Spleen (tissue), 11 donors: Measurements from ENCODE around the gene ART1. TPM values are rescaled to one million over a fixed set of nuclear protein-coding genes. Genes with fewer than 3 reads are reported as not detected.

Source experiments
- DNase-seq: peaks from one replicate; pipeline ENCODE4 v3.0.0-alpha.2; 2020
- H3K27ac ChIP-seq, 8 donors: fragments of 200-600 bp; sonication (generic) in 7 of 8; 1 replicate in 4 of 8; 2 replicates in 4 of 8; pipeline versions ENCODE4 v1.5.0 to v1.8.0; 2016 to 2021; ENCODE audit warnings: inconsistent platforms in 4 of 8, mild to moderate bottlenecking in 4 of 8, moderate library complexity in 1 of 8
- H3K27me3 ChIP-seq, 7 donors: fragments of 200-600 bp; sonication (generic) in 6 of 7; replicated peaks in 1 of 7; 1 replicate in 4 of 7; 2 replicates in 3 of 7; pipeline versions ENCODE4 v1.5.0 to v1.8.0; 2016 to 2021; ENCODE audit warnings: inconsistent platforms in 3 of 7, mild to moderate bottlenecking in 1 of 7
- H3K36me3 ChIP-seq, 6 donors: fragments of 200-600 bp; sonication (generic) in 5 of 6; 1 replicate in 4 of 6; 2 replicates in 2 of 6; pipeline versions ENCODE4 v1.5.0 to v1.8.0; 2016 to 2021; ENCODE audit warnings: inconsistent platforms in 2 of 6
- H3K4me1 ChIP-seq, 6 donors: fragments of 200-600 bp; sonication (generic) in 5 of 6; 1 replicate in 3 of 6; 2 replicates in 3 of 6; pipeline versions ENCODE4 v1.5.0 to v1.8.0; 2016 to 2021; ENCODE audit warnings: inconsistent platforms in 3 of 6
- H3K4me3 ChIP-seq, 8 donors: fragments of 200-600 bp; sonication (generic) in 7 of 8; 1 replicate in 4 of 8; 2 replicates in 4 of 8; pipeline versions ENCODE4 v1.5.0 to v1.8.0; 2016 to 2021; ENCODE audit warnings: inconsistent platforms in 4 of 8, mild to moderate bottlenecking in 4 of 8, moderate library complexity in 2 of 8
- H3K9me3 ChIP-seq, 8 donors: fragments of 200-600 bp; sonication (generic) in 7 of 8; 1 replicate in 4 of 8; 2 replicates in 4 of 8; pipeline versions ENCODE4 v1.5.0 to v1.8.0; 2016 to 2021; ENCODE audit warnings: inconsistent platforms in 4 of 8
- CTCF ChIP-seq, 11 experiments: fragments of 200-600 bp in 7 of 11; fragments of 450-650 bp in 4 of 11; sonication (generic) in 4 of 11; IDR thresholded peaks in 8 of 11; conservative IDR thresholded peaks in 3 of 11; 1 replicate in 7 of 11; 2 replicates in 4 of 11; pipeline versions ENCODE4 v1.4.0 to v1.8.0; 2016 to 2021; ENCODE audit warnings: antibody characterized with exemption in 11 of 11, inconsistent platforms in 4 of 11, mild to moderate bottlenecking in 1 of 11
- POLR2A ChIP-seq, 3 donors: fragments of 450-650 bp; IDR thresholded peaks; one replicate each; pipeline ENCODE4 v1.5.1; 2017; ENCODE audit warnings: antibody characterized with exemption in 3 of 3, mild to moderate bottlenecking in 1 of 3
- POLR2AphosphoS5 ChIP-seq, 3 donors: sonication (generic); formaldehyde crosslinking; IDR thresholded peaks; one replicate each; pipeline ENCODE4 v1.5.1; 2017; ENCODE audit warnings: antibody characterized with exemption in 3 of 3
- WGBS, 5 donors: extraction: QIAGEN DNeasy Blood & Tissue Kit in 3 of 5; methylation state at CpG; one replicate each; pipeline versions ENCODE4 v1.1.5 to v1.1.7; 2013 to 2018; 5-methylcytosine and 5-hydroxymethylcytosine counted together
- intact Hi-C: fragments of 100-400 bp; cut with DNase I; formaldehyde crosslinking; loops from one replicate; pipeline ENCODE4 v1.15.0; 2023; ENCODE audit warnings: low total_unique reads
- polyA plus RNA-seq, 3 donors: library from polyadenylated mRNA; stranded (reverse); fragments of 200-250 nt; gene quantifications; one replicate each; pipeline ENCODE4 v1.2.1, GENCODE V29; 2013
- total RNA-seq, 7 donors: library from RNA; depleted of rRNA in 3 of 7; stranded (reverse); fragments of >200 nt in 3 of 7; fragmentation: NEBNext Ultra II Directional in 4 of 7; extraction: Animal tissue kit (Norgen Biotek cat#: 25700) in 4 of 7; gene quantifications; one replicate each; pipeline versions ENCODE4 v1.1.0 to v1.2.1, GENCODE V29; 2016 to 2021
- donor health status: healthy with polysubstance abuse.
- donor health status: DM: no; HTN: no; CAD: no; lungs with moderate emphysema.
- donor health status: DM: no; HTN: no; CAD: no.
- donor health status: Bipolar disorder and iron deficiency.
- donor health status: healthy.
- donor health status: DM: no; HTN: no; CAD: no.
- donor health status: DM: yes; HTN: yes; CAD: no.

The ART1 gene
- total and polyA plus RNA-seq, 10 donors, result not detected

DNA sequence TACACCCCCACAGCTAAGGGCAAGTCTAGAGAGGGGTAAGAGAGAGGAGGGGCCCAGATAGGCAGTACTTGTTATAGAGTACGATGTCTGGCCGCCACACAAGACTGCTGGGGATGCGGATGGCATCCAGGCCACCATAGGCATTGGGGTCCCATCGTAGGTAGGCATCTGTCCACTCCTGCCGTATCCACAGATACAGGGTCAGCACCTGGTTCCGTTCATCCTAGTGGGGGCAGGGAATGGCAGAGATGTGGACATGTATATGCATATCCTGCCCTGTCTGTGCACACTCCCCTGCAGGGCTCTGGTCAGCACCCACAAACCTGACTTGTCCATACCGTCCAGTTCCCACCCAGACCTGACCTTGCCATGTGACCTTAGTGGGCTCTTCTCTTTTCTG lies 24.2 kb downstream of the ART1 start:
- no peak overlapping the region for H3K4me3 ChIP-seq
- no peaks in the 10 kb centered on the region for H3K27me3 ChIP-seq
- intact Hi-C loops, result no loop called here
- WGBS, 5 donors, result 93 to 98% (median 95%) methylated on average over 7 of the region's 7 CpGs
- H3K9me3 ChIP-seq, result no peaks in the 10 kb centered on the region
- no peak for TF ChIP-seq CTCF (IDR thresholded peaks at IDR 0.05 in 8 of 11, conservative IDR thresholded peaks at IDR 0.05 in 3 of 11)
- no peak for TF ChIP-seq POLR2AphosphoS5 (IDR thresholded peaks at IDR 0.05)
- H3K4me1 ChIP-seq, result no peaks in the 10 kb centered on the region
- no peak for DNase-seq
- no peak overlapping the region for H3K27ac ChIP-seq
- H3K36me3 ChIP-seq, result peaks cover 0 to 100% (median 91%) of the 10 kb centered on the region in 6 donors

GRCh38 chr11:3669742-3670183 lies 24.8 kb downstream of the ART1 start:
- Histone ChIP-seq H3K4me3 (no peak overlapping the region), H3K4me1 (no peaks in the 10 kb centered on the region), H3K27me3 (no peaks in the 10 kb centered on the region), H3K27ac (no peak overlapping the region), H3K36me3 (peaks cover 0 to 100% (median 94%) of the 10 kb centered on the region in 6 donors), H3K9me3 (no peaks in the 10 kb centered on the region)
- intact Hi-C loops, result no loop called here
- 88 to 96% (median 93%) methylated on average over 4 to 5 of the region's 5 CpGs for WGBS, 5 donors
- no peak for TF ChIP-seq POLR2AphosphoS5 (IDR thresholded peaks at IDR 0.05)
- TF ChIP-seq POLR2A (IDR thresholded peaks at IDR 0.05), result no peak
- TF ChIP-seq CTCF (IDR thresholded peaks at IDR 0.05 in 8 of 11, conservative IDR thresholded peaks at IDR 0.05 in 3 of 11), result no peak
- DNase-seq, result no peak

- H3K4me3 ChIP-seq, result no peak within 1 kb of the TSS
- H3K27me3 ChIP-seq, result no peaks in the 10 kb centered on the region
- H3K4me1 ChIP-seq, result no peaks in the 10 kb centered on the region
- TF ChIP-seq CTCF (IDR thresholded peaks at IDR 0.05 in 8 of 11, conservative IDR thresholded peaks at IDR 0.05 in 3 of 11) (no peak), POLR2AphosphoS5 (IDR thresholded peaks at IDR 0.05) (no peak), POLR2A (IDR thresholded peaks at IDR 0.05) (no peak)
- no peak for DNase-seq
- H3K27ac ChIP-seq, result no peak within 1 kb of the TSS
- intact Hi-C loops, result no loop called here
- H3K36me3 ChIP-seq, result peaks cover 5 to 100% (median 97%) of the 10 kb centered on the region in 6 donors
- WGBS, 5 donors, result 81 to 92% (median 88%) methylated on average over 9 of the region's 9 CpGs
- no peaks in the 10 kb centered on the region for H3K9me3 ChIP-seq
These were observed 26.7 kb downstream of the ART1 start, which contains the start of gene CHRNA10 for GRCh38 chr11:3671334-3672254. Gene CHRNA10, minus strand, starts transcription at chr11:3671384. Its CDS starts 72 bp downstream, at chr11:3671312.

DNA sequence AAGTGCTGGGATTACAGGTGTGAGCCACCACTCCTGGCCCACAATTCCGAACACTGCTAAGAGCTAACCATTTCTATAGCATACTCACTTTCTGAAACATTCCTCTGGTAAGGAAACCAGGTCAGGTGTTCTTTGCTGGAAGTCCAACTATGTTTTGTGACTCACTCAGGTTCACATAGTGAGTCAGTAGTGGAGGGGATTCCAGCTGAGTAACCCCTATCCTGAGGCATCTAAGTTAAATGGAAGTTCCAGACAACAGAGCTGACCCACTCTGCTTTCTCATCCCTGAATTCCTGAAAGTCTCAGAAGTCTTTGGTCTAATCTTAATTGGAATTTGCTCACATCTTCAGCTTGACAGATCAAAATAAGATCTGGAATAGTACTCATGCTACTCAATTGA lies 29.3 kb downstream of the ART1 start:
- H3K4me3 ChIP-seq, result no peak overlapping the region
- H3K4me1 ChIP-seq, result no peaks in the 10 kb centered on the region
- H3K36me3 ChIP-seq, result peaks cover 9 to 100% (median 97%) of the 10 kb centered on the region in 6 donors
- no peaks in the 10 kb centered on the region for H3K27me3 ChIP-seq
- no peaks in the 10 kb centered on the region for H3K9me3 ChIP-seq
- intact Hi-C loops, result no loop called here
- DNase-seq, result no peak
- no peak overlapping the region for H3K27ac ChIP-seq
- no peak for TF ChIP-seq CTCF (IDR thresholded peaks at IDR 0.05 in 8 of 11, conservative IDR thresholded peaks at IDR 0.05 in 3 of 11)
- WGBS, 5 donors, result 86 to 100% (median 100%) methylated on average over 1 of the region's 1 CpG
